ENCODE measurements around the gene NOB1.
"Not testable (repeated sequence)": the region's sequence is repeated elsewhere in the genome, so short reads cannot be mapped to it uniquely, and the experiment has no call there.

NOB1 gene

DNA sequence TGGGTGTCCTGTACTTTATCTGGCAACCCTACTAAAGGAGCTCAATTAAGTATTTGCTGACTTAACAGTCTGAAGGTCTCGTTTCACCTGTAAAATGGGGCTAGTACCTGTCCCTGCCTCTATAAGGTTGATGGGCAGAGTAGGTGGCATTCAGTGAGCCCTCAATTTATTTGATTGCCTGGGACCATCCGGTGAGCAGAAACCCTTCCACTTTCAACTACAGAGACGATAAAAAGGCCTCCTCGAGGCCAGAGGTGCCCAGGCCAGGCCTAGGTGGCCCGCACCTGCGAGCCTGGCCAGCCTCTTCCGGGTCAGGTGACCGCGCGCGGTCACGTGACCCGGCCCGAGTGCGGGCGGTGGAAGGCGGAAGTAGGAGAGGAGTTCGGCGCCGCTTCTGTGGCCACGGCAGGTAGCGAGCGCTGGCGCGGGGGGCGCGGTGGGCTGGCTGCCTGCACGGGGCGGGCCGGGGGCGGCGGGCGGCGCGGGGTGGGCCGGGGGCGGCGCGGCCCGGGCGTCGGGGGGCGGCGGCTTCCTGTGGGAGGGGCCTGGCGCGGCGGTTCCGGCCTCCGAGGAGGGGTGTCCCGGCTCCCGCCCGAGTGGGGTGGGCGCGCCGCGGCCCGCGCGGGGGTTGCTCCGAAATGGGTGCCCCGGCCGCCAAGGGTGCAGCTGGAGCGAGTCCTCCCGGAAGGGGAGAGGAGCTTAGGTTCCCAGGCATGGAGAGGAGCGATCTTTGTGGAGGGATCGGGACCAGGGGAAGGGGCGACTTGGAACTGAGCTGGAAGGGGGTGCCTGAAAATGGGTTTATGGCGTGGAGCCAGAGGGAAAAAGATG, 7.5 kb upstream of the NOB1 start, which contains the start of gene WWP2:
WWP2 (plus strand) TSS at position 350 of the 831 bp plus-strand sequence. CDS start 24,679 bp downstream, outside the sequence.
- DNase-seq (ENCODE audit: low read depth in 2 of 3, low spot score in 2 of 3), result peak; percentile 49 to 63 (median 54)

- not testable (repeated sequence) for DNase-seq (ENCODE audit: low read depth in 2 of 3, low spot score in 2 of 3)
Observed at GRCh38 chr16:69757375-69757774, 2.6 kb upstream of the NOB1 start.

GRCh38 chr16:69756705-69757104, 2.0 kb upstream of the NOB1 start:
- DNase-seq (ENCODE audit: low read depth in 2 of 3, low spot score in 2 of 3), result no peak

GRCh38 chr16:69754143-69754468, 620 bp downstream of the NOB1 start:
- no peak for DNase-seq (ENCODE audit: low read depth in 2 of 3, low spot score in 2 of 3)

GRCh38 chr16:69748694-69749345, 5.9 kb downstream of the NOB1 start:
- no peak for DNase-seq (ENCODE audit: low read depth in 2 of 3, low spot score in 2 of 3)

- no peak for DNase-seq (ENCODE audit: low read depth in 2 of 3, low spot score in 2 of 3)
Observed at GRCh38 chr16:69747115-69747514, 7.6 kb downstream of the NOB1 start.

DNA sequence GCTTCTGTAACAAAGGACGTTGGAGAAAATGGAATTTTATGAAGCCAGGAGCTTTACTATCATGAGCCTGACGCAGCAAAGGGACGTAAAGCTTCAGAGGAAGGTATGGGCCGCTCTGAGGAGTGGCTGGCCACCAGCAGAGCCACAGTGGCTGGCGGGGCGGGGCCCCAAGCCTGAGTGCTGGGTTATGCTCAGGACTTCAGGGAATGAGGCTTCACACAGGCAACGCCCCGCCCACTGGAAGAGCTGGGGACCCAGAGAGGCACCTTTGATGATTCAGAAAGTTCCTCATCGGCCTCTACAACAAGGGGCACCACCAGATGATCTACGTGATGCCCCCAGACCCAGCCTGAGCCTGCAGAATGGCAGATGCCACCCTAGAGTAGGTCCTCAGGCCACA, 8.8 kb downstream of the NOB1 start:
- DNase-seq (ENCODE audit: low read depth in 2 of 3, low spot score in 2 of 3), result no peak

DNA sequence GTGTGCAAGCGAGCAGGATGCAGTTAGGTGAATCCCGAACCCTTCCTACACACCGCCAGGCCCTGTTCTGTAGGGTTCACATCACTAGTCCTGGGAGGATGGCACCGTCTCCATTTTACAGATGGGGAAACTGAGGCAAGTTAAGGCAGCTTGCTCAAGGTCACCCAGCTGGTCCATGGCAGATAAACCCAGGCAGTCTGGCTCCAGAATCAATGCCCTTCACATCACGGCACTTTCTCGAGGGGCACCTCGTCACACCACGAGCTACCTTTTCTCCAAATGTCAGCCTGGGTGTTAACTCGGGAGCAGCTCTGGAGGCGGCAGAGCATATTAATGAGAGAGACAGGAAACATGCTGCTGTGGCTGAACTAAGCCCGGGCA, 9.5 kb downstream of the NOB1 start:
- no peak for DNase-seq (ENCODE audit: low read depth in 2 of 3, low spot score in 2 of 3)

DNA sequence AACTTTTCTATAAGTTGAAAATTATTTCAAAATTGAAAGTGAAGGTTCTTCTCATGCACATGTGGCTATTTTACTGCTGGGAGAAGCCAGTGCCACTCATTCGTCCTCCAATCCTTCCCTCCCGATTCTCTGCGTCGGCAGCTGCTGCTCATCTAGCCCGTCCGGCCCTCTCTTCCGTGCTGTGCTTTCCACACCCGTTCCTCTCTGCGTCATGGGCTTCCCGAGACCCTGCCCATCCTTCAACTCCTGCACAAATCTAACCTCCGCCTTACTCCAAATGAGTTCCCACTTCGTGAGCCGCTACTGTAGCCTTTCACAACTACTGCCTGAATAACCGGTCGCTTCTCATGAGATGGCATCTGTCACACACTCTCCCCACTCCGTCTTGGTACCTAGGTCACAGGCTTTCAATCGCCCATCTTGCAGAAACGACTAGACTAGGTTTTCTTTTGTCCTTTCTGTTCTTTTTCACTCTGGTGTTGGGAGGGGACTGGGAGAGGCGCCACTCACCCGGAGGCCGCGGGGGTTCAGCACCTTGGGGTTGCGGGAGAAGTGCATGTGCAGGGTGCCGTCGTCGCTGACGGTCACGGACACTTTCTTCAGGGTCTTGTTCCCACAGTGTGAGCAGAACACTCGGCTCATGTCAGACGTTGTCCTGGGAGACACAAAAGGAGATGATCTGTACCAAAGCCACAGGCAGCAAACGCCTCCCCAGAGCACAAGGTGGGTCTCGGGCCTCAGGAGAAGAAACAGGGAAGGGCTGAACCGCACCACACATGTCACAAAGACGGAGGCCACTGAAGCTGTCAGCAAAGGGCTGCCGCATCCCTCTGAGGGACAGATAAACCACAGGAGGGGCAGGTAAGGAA, 10.1 kb downstream of the NOB1 start:
- no peak for DNase-seq (ENCODE audit: low read depth in 2 of 3, low spot score in 2 of 3)

DNA sequence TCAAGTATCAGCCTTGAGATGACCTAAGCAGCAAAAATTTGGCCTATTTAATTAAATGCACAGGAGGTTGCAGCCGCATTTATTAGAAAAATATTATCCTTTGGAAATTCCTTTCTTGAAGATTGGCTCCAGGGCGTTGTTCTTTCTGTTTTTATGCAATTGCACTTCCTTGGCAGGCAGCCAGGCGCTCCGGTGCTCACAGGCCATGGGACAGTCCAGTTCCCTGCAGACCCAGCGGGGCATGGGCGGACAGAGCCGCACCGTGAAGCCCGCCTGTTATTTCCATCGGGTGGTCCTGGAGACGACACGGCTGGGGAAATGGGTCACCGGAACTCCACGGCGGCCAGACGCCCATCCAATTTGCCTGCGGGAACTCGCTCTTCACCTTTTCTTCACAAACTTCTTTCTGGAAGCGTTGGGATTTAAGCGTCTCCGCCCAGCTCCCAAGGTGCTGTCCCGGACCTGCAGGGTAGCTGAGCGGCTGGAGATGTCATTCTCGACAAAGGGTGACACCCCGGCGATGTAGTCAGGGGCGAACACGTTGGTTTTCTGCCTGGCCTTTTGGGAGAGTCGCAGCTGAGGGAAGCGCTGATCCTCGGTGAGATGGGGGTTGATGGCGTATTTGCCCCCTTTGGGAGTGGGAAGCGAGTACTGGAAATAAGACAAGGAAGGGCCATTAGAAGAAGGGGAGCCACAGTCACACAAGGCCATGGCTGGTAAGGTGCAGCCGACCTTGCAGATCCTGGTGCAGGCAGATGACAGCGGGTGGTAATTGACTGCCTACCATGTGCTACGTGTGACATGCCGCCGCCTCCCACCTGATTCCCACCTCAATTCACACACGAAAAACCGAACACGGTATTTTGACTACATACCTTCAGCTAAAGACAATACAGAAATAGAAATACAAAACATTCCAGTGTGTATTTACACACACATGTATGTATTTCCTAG, 12.5 kb downstream of the NOB1 start:
- no peak for DNase-seq (ENCODE audit: low read depth in 2 of 3, low spot score in 2 of 3)

- DNase-seq (ENCODE audit: low read depth in 2 of 3, low spot score in 2 of 3), result no peak
Observed at GRCh38 chr16:69741519-69741918, 13.2 kb downstream of the NOB1 start.

GRCh38 chr16:69732101-69732500, 22.6 kb downstream of the NOB1 start:
- no peak for DNase-seq (ENCODE audit: low read depth in 2 of 3, low spot score in 2 of 3)

- DNase-seq (ENCODE audit: low read depth in 2 of 3, low spot score in 2 of 3), result not testable (repeated sequence)
Observed at GRCh38 chr16:69731280-69731679, 23.4 kb downstream of the NOB1 start.

DNA sequence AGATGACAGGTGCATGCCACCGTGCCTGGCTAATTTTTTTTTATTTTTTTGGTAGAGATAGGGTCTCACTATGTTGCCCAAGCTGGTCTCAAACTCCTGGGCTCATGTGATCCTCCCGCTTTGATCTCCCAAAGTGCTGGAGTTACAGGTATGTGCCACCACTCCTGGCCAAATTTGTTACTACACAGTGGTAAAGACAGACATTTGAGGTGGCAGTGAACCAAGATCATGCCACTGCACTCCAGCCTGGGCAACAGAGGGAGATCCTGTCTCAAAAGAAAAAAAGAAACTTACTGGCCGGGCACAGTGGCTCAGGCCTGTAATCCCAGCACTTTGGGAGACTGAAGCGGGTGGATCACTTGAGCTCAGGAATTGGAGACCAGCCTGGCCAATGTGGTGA, 25.7 kb downstream of the NOB1 start:
- DNase-seq (ENCODE audit: low read depth in 2 of 3, low spot score in 2 of 3), result not testable (repeated sequence)

- DNase-seq (ENCODE audit: low read depth in 2 of 3, low spot score in 2 of 3), result no peak
Observed at GRCh38 chr16:69727916-69728270, 26.8 kb downstream of the NOB1 start.

GRCh38 chr16:69726313-69727060, 28.2 kb downstream of the NOB1 start, which contains the start of gene NQO1:
Gene NQO1, minus strand, starts transcription at chr16:69726560. Its CDS starts 121 bp downstream, at chr16:69726439.
- peak; percentile 82 to 85 (median 82) for DNase-seq (ENCODE audit: low read depth in 2 of 3, low spot score in 2 of 3)

DNA sequence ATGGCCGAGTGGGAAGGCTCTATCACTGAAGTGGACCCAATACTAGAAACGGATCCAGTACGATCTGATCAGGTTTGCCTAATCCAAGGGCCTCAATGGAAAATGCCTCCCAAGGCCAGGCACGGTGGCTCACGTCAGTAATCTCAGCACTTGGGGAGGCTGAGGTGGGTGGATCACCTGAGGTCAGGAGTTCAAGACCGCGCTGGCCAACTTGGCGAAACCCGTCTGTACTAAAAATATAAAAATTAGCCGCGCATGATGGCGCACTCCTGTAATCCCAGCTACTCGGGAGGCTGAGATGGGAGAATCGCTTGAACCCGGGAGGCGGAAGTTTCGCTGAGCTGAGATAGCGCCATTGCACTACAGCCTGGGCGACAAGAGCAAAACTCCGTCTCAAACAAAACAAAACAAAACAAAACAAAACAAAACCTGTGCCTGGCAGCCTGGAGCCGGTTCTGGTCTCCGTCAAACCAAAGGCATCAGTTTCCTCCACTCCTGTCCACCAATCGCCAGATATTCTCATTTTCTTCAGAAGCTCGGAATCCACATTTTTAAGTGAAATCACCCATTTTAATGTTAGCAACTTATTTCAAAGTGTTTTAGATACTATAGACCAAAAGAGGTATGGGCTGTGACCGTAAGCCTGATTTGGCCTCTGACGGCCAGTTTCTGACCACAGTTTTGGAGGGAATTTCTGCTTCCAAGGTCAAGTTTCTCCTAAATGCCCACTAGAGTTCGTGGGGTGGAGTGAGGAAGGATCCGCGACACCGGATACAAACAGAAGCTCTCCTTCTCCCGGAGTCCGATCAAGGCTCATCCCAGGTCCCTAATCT, 29.0 kb downstream of the NOB1 start:
- DNase-seq (ENCODE audit: low read depth in 2 of 3, low spot score in 2 of 3), result no peak

GRCh38 chr16:69724981-69725479, 29.7 kb downstream of the NOB1 start:
- DNase-seq (ENCODE audit: low read depth in 2 of 3, low spot score in 2 of 3), result no peak

DNA sequence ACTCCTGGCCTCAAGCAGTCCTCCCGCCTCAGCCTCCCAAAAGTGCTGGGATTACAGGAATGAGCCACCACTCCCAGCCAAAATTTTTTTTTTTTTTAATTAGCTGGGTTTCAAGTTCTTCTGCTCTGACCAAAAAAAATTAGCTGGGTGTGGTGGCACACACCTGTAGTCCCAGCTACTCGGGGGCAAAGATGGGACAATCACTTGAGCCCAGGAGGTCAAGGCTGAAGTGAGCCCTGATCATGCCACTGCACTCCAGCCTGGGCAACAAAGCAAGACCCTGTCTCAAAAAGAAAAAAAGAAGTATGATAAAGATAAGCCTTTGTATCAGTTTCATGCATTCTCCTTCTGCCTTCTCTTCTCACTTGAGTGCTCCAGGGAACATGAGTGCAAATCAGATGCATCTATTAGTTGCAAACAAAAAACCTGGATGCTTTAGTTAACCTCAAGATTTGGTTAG, 30.3 kb downstream of the NOB1 start:
- no peak for DNase-seq (ENCODE audit: low read depth in 2 of 3, low spot score in 2 of 3)
